ENCODE data around the gene F2RL1. TPM values are rescaled to one million over a fixed set of nuclear protein-coding genes. Genes with fewer than 3 reads are reported as not detected.
"Not testable (repeated sequence)": the region's sequence is repeated elsewhere in the genome, so short reads cannot be mapped to it uniquely, and the experiment has no call there.

Gene F2RL1
- total and polyA plus RNA-seq, 2 experiments from 2014 or later: 130 to 210 TPM

DNA sequence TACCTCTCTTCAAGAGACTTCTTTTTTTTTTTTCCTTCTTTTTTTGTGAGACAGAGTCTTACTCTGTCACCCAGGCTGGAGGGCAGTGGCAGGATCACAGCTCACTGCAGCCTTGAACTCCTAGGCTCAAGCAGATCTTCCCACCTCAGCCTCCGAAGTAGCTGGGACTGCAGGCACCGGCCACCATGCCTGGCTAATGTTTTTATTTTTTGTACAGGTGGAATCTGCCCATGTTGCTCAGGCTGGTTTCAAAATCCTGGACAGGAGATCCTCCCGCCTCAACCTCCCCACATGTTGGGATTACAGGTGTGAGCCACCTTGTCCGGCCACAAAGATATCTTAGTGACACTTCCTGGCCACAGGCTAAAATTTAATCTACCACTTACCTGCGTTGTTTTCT lies 42.9 kb upstream of the F2RL1 start:
- H3K9me2 ChIP-seq (replicated peaks; ENCODE audit: insufficient read depth): no peaks in the 10 kb centered on the region
- no peak overlapping the region for H2AFZ ChIP-seq
- H3K36me3 ChIP-seq (replicated peaks; ENCODE audit: insufficient read depth, low read depth): no peaks in the 10 kb centered on the region
- no peak for DNase-seq (ENCODE audit: low spot score)
- H4K20me1 ChIP-seq (ENCODE audit: insufficient read depth, poor library complexity, severe bottlenecking): no peaks in the 10 kb centered on the region
- no peak overlapping the region for H3K4me3 ChIP-seq
- H3K79me2 ChIP-seq: no peaks in the 10 kb centered on the region
- H3K4me2 ChIP-seq: no peak overlapping the region
- H3K9me3 ChIP-seq (ENCODE audit: low read depth): no peaks in the 10 kb centered on the region
- H3K4me1 ChIP-seq (ENCODE audit: insufficient read depth): no peaks in the 10 kb centered on the region
- H3K27ac ChIP-seq: no peak overlapping the region
- TF ChIP-seq, protein P1, sequence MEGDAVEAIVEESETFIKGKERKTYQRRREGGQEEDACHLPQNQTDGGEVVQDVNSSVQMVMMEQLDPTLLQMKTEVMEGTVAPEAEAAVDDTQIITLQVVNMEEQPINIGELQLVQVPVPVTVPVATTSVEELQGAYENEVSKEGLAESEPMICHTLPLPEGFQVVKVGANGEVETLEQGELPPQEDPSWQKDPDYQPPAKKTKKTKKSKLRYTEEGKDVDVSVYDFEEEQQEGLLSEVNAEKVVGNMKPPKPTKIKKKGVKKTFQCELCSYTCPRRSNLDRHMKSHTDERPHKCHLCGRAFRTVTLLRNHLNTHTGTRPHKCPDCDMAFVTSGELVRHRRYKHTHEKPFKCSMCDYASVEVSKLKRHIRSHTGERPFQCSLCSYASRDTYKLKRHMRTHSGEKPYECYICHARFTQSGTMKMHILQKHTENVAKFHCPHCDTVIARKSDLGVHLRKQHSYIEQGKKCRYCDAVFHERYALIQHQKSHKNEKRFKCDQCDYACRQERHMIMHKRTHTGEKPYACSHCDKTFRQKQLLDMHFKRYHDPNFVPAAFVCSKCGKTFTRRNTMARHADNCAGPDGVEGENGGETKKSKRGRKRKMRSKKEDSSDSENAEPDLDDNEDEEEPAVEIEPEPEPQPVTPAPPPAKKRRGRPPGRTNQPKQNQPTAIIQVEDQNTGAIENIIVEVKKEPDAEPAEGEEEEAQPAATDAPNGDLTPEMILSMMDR (IDR thresholded peaks at IDR 0.05; ENCODE audit: poor library complexity): no peak
- TF ChIP-seq EZH2 (IDR thresholded peaks at IDR 0.05; ENCODE audit: borderline replicate concordance) (no peak), EZH2phosphoT487 (IDR thresholded peaks at IDR 0.05; ENCODE audit: low read depth, severe bottlenecking, unreplicated experiment) (no peak)
- 86% methylated on average over 5 of the region's 5 CpGs for WGBS (ENCODE audit: low lambda C conversion rate, missing lambda C conversion rate)
- no peaks in the 10 kb centered on the region for H3K27me3 ChIP-seq

DNA sequence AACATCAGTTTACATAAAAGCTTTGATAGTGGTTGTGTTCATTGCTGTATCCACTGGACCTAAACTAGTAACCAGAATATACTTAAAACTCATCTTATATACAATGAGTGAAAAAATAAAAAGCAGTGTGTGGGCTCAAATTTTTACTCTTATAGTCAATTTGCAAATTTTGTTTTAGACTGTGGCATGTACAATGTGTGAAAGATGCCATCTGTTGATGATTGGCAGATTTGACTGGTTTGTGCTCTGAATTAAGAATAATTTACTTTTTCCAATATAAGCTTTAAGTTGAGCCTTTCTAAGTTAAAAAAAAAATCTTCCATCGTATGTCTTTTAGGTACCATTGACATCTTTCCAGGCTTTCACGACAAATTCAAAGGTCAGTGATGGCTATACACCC lies 42.4 kb upstream of the F2RL1 start:
- Histone ChIP-seq H3K27me3 (no peaks in the 10 kb centered on the region), H3K36me3 (replicated peaks; ENCODE audit: insufficient read depth, low read depth) (no peaks in the 10 kb centered on the region), H4K20me1 (ENCODE audit: insufficient read depth, poor library complexity, severe bottlenecking) (no peaks in the 10 kb centered on the region), H3K79me2 (no peaks in the 10 kb centered on the region), H3K4me2 (no peak overlapping the region), H3K4me3 (no peak overlapping the region), H3K9me3 (ENCODE audit: low read depth) (no peaks in the 10 kb centered on the region), H2AFZ (no peak overlapping the region), H3K27ac (no peak overlapping the region), H3K4me1 (ENCODE audit: insufficient read depth) (no peaks in the 10 kb centered on the region), H3K9me2 (replicated peaks; ENCODE audit: insufficient read depth) (no peaks in the 10 kb centered on the region)
- DNase-seq (ENCODE audit: low spot score): no peak
- WGBS (ENCODE audit: low lambda C conversion rate, missing lambda C conversion rate): 87% methylated on average over 2 of the region's 2 CpGs
- no peak for TF ChIP-seq EZH2 (IDR thresholded peaks at IDR 0.05; ENCODE audit: borderline replicate concordance)
- TF ChIP-seq EZH2phosphoT487 (IDR thresholded peaks at IDR 0.05; ENCODE audit: low read depth, severe bottlenecking, unreplicated experiment): no peak
- TF ChIP-seq, protein P1 (IDR thresholded peaks at IDR 0.05; ENCODE audit: poor library complexity): no peak

DNA sequence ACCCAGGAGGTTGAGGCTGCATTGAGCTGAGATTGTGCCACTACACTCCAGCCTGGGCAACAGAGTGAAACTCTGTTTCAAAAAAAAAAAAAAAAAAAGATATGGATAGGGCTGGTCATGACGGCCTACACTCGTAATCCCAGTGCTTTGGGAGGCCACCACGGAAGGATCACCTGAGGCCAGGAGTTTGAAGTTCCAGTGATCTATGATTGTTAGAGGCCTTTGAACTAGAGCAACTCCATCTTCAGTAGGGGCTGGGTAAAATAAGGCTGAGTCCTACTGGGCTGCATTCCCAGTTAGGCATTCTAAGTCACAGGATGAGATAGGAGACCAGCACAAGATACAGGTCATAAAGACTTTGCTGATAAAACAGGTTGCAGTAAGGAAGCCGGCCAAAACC lies 38.2 kb upstream of the F2RL1 start:
- not testable (repeated sequence) for H2AFZ ChIP-seq; H3K27ac ChIP-seq; H3K27me3 ChIP-seq; H4K20me1 ChIP-seq (ENCODE audit: insufficient read depth, poor library complexity, severe bottlenecking); H3K36me3 ChIP-seq (replicated peaks; ENCODE audit: insufficient read depth, low read depth); H3K4me1 ChIP-seq (ENCODE audit: insufficient read depth); H3K9me2 ChIP-seq (replicated peaks; ENCODE audit: insufficient read depth); DNase-seq (ENCODE audit: low spot score); H3K79me2 ChIP-seq; H3K4me3 ChIP-seq; H3K4me2 ChIP-seq; H3K9me3 ChIP-seq (ENCODE audit: low read depth)
- 93% methylated on average over 4 of the region's 4 CpGs for WGBS (ENCODE audit: low lambda C conversion rate, missing lambda C conversion rate)

DNA sequence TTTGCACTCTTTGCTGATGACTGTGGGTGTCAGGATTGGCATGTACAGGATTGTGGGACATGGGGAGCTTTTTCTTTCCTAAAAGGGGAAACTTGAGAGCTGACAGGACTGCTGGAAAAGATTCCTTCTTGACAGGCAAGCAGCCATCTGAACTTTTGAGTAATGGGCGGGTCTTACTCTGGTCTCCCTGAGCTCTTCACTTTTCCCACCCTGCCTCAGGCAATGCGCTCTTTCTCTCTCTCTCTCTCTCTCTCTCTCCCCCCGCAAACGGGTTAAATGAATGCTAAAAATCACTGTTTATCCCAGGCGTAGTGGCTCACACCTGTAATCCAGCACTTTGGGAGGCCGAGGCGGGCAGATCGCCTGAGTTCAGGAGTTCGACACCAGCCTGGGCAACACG lies 37.1 kb upstream of the F2RL1 start:
- TF ChIP-seq EZH2 (IDR thresholded peaks at IDR 0.05; ENCODE audit: borderline replicate concordance): no peak
- no peak for TF ChIP-seq EZH2phosphoT487 (IDR thresholded peaks at IDR 0.05; ENCODE audit: low read depth, severe bottlenecking, unreplicated experiment)
- TF ChIP-seq, protein P1 (IDR thresholded peaks at IDR 0.05; ENCODE audit: poor library complexity): no peak
- Histone ChIP-seq H2AFZ (no peak overlapping the region), H4K20me1 (ENCODE audit: insufficient read depth, poor library complexity, severe bottlenecking) (no peaks in the 10 kb centered on the region)

More for the DNA sequence above, 37.1 kb upstream of the F2RL1 start:
- 74% methylated on average over 10 of the region's 10 CpGs for WGBS (ENCODE audit: low lambda C conversion rate, missing lambda C conversion rate)
- Histone ChIP-seq H3K79me2 (no peaks in the 10 kb centered on the region), H3K27me3 (no peaks in the 10 kb centered on the region), H3K4me3 (no peak overlapping the region), H3K27ac (no peak overlapping the region), H3K9me3 (ENCODE audit: low read depth) (no peaks in the 10 kb centered on the region), H3K4me1 (ENCODE audit: insufficient read depth) (peaks cover 13% of the 10 kb centered on the region), H3K9me2 (replicated peaks; ENCODE audit: insufficient read depth) (no peaks in the 10 kb centered on the region), H3K36me3 (replicated peaks; ENCODE audit: insufficient read depth, low read depth) (no peaks in the 10 kb centered on the region), H3K4me2 (no peak overlapping the region)
- no peak for DNase-seq (ENCODE audit: low spot score)

Data from hepatocyte (in vitro differentiated cells).